Measurements from ENCODE around the gene TCAF2.
"Not testable (repeated sequence)": the region's sequence is repeated elsewhere in the genome, so short reads cannot be mapped to it uniquely, and the experiment has no call there.

DNA sequence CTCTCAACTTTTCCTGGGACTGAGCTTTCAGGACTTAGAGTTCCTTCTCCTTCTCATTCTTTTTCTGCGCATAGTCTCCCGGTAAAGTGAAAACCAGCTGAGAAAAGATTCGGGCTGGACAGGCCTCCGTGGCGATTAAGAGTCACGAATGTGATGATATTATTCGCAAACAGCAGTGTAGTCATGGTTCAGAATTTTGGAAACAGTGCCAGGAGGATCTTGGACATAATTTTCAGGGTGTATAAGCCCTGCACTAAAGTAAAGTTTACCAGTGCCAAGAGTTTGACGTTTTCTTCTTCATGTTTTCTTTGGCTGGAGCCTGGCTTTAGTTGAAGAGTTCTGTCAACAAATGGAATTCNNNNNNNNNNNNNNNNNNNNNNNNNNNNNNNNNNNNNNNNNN, 29.7 kb downstream of the TCAF2 start:
- TF ChIP-seq CTCF, POLR2AphosphoS5, POLR2A (IDR thresholded peaks at IDR 0.05): not testable (repeated sequence)
